Esophagus squamous epithelium (tissue), 5 donors: ENCODE data around the gene AIF1L. TPM values are rescaled to one million over a fixed set of nuclear protein-coding genes. Genes with fewer than 3 reads are reported as not detected.

Source experiments
- DNase-seq: peaks from one replicate; lab custom pipeline; 2025; lab: John Stamatoyannopoulos, UW
- H3K27ac ChIP-seq, 4 donors: fragments of 200-600 bp; sonication (generic); one replicate each; pipeline ENCODE4 v1.5.1; 2016 to 2019; ENCODE audit warnings: mild to moderate bottlenecking in 1 of 4
- H3K27me3 ChIP-seq, 4 donors: fragments of 200-600 bp; sonication (generic); 1 replicate in 3 of 4; 2 replicates in 1 of 4; pipeline versions ENCODE4 v1.5.1 to v1.6.0; 2017 to 2021; ENCODE audit warnings: antibody characterized with exemption in 1 of 4
- H3K36me3 ChIP-seq, 3 donors: fragments of 200-600 bp; sonication (generic); one replicate each; pipeline ENCODE4 v1.5.1; 2016 to 2019
- H3K4me1 ChIP-seq, 3 donors: fragments of 200-600 bp; sonication (generic); one replicate each; pipeline ENCODE4 v1.5.1; 2017 to 2019
- H3K4me3 ChIP-seq, 4 donors: fragments of 200-600 bp; sonication (generic); 1 replicate in 3 of 4; 2 replicates in 1 of 4; pipeline ENCODE4 v1.5.1; 2016 to 2019; ENCODE audit warnings: mild to moderate bottlenecking in 2 of 4, moderate library complexity in 1 of 4
- H3K9me3 ChIP-seq, 3 donors: fragments of 200-600 bp; sonication (generic); one replicate each; pipeline ENCODE4 v1.5.1; 2016 to 2019
- POLR2A ChIP-seq, 4 donors: fragments of 450-650 bp; IDR thresholded peaks; one replicate each; pipeline ENCODE4 v1.6.1; 2017; ENCODE audit warnings: antibody characterized with exemption in 4 of 4, mild to moderate bottlenecking in 4 of 4, moderate library complexity in 3 of 4
- WGBS, 2 donors: methylation state at CpG; one replicate each; pipeline ENCODE4 v1.1.5; 2018; 5-methylcytosine and 5-hydroxymethylcytosine counted together
- intact Hi-C: fragments of 100-400 bp; cut with DNase I; formaldehyde crosslinking; loops from one replicate; pipeline ENCODE4 v1.15.0; 2022
- total RNA-seq, 4 donors: library from RNA; depleted of rRNA; stranded (reverse); fragments of >200 nt; gene quantifications; one replicate each; pipeline ENCODE4 v1.1.0, GENCODE V29; 2016
- TF ChIP-seq, protein P1 (sequence below), 6 experiments: fragments of 450-650 bp in 4 of 6; fragments of 200-600 bp in 2 of 6; sonication (generic) in 2 of 6; IDR thresholded peaks; one replicate each; pipeline ENCODE4 v1.5.1; 2016 to 2019; ENCODE audit warnings: antibody characterized with exemption in 6 of 6, mild to moderate bottlenecking in 4 of 6, moderate library complexity in 4 of 6
- donor health status: DM: yes; HTN: yes; CAD: no.

AIF1L gene
- total RNA-seq, 4 donors from 2014 or later: 30.4 to 71.6 (median 38.3) TPM

DNA sequence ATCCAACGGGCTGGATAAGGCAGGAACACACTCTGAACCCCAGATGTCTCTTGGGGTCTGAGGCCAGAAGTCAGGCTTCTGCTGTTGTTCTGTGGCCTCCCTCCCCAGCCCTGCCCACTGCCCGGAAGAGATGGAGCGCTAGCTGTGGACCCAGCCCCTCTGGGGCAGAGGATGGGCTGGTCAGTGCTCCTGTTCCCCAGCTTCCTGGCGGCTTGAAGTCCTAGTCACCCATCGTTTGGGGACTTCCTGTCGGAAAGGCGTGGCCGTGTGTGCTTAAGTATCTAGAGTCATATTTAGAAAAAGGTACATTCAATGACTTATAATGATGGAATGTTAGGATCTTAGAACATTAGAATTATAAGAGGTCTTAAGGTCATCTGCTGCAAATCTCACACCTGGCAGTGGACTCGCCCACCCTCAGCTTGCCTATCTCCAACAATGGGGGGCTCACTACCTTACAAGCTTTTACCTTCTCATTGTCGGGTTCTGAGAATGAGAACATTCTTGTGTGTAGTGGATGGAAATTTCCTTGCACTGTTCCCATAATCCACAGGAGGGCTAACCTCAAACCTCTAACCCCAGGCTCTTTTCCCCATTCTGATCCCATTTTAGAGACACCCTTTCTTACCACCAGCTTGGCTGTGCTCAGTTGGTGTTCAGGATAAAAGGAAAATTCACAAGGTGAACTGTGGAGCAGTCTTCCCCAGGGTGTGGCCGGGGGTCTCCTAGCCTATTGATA lies 13.4 kb upstream of the AIF1L start:
- H3K36me3 ChIP-seq: no peaks in the 10 kb centered on the region
- intact Hi-C loops: no loop called here
- WGBS, 2 donors: 50 to 56% methylated on average over 8 of the region's 11 CpGs
- H3K9me3 ChIP-seq: no peaks in the 10 kb centered on the region
- H3K4me3 ChIP-seq: no peak overlapping the region
- DNase-seq: no peak
- no peaks in the 10 kb centered on the region for H3K4me1 ChIP-seq
- TF ChIP-seq, protein P1, sequence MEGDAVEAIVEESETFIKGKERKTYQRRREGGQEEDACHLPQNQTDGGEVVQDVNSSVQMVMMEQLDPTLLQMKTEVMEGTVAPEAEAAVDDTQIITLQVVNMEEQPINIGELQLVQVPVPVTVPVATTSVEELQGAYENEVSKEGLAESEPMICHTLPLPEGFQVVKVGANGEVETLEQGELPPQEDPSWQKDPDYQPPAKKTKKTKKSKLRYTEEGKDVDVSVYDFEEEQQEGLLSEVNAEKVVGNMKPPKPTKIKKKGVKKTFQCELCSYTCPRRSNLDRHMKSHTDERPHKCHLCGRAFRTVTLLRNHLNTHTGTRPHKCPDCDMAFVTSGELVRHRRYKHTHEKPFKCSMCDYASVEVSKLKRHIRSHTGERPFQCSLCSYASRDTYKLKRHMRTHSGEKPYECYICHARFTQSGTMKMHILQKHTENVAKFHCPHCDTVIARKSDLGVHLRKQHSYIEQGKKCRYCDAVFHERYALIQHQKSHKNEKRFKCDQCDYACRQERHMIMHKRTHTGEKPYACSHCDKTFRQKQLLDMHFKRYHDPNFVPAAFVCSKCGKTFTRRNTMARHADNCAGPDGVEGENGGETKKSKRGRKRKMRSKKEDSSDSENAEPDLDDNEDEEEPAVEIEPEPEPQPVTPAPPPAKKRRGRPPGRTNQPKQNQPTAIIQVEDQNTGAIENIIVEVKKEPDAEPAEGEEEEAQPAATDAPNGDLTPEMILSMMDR (IDR thresholded peaks at IDR 0.05): no peak
- no peak for TF ChIP-seq POLR2A (IDR thresholded peaks at IDR 0.05)
- no peak overlapping the region for H3K27ac ChIP-seq
- H3K27me3 ChIP-seq: peaks cover 0 to 16% (median 0%) of the 10 kb centered on the region in 4 donors

DNA sequence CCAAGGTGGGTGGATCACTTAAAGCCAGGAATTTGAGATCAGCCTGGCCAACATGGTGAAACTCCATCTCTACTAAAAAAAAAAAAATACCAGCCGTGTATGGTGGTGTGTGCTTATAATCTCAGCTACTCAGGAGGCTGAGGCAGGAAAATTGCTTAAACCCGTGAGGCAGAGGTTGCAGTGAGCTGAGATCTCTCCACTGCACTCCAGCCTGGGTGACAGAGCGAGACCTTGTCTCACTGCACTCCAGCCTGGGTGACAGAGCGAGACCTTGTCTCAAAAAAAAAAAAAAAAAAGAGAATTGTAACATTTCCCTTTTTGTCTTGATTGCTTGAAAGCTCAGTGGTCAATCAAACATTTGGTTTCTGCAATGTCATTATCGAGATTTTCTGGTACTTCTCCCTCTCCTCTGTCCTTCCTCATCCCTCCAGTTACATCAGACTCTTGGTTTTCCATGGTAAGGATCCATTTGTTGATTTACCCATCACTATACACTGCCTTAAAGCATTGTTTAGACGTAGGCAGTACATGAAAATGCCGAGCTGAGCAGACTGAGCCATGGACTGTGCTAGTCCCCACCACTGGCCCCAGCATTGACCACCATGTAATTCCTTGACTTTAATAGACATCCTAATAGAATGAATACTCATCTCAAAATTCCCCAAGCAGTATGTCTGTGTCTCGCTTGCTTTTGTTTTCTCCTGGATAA lies 11.5 kb upstream of the AIF1L start:
- no peaks in the 10 kb centered on the region for H3K4me1 ChIP-seq
- no peaks in the 10 kb centered on the region for H3K36me3 ChIP-seq
- no peaks in the 10 kb centered on the region for H3K9me3 ChIP-seq
- no peak for DNase-seq
- H3K27ac ChIP-seq: no peak overlapping the region
- no peak overlapping the region for H3K4me3 ChIP-seq
- peaks cover 0 to 16% (median 0%) of the 10 kb centered on the region in 4 donors for H3K27me3 ChIP-seq
- TF ChIP-seq POLR2A (IDR thresholded peaks at IDR 0.05): no peak
- TF ChIP-seq, protein P1 (IDR thresholded peaks at IDR 0.05): no peak
- intact Hi-C loops: no loop called here
- 65 to 66% methylated on average over 8 of the region's 8 CpGs for WGBS, 2 donors

DNA sequence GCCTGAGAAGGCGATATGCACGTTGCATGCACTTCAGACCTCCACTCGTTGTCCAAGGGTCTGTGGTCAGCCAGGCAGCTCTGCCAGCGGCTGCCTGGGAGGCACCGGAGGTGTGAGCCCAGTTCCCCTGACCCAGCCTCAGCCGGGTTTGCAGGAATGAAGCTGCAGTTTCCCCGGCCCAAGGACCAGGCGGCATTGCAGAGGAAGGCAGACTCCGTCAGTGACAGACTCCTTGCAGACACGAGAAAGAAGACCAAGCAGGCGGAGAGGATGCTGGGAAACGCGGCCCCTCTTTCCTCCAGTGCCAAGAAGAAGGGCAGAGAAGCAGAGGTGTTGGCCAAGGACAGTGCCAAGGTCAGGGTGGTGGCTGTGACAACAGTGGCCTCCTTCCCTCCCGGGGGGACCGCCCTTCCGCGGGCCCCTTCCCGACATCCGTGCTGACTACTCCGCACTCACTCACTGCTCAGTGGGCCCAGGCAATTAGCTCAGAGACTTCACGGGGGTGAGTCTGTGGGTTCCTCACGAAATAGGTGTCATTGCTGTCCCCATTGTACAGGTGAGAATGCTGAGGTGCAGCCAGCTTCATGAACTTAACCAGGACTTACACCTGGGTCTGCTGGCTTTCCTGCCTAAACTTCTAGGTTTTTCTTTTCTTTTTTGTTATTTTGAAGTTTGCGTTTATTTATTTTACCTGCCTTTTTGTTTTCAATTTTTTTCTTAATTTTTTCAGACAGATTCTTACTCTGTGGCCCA lies 10.8 kb upstream of the AIF1L start:
- Histone ChIP-seq H3K27me3 (peaks cover 0 to 16% (median 0%) of the 10 kb centered on the region in 4 donors), H3K4me1 (no peaks in the 10 kb centered on the region), H3K36me3 (no peaks in the 10 kb centered on the region), H3K4me3 (no peak overlapping the region), H3K9me3 (no peaks in the 10 kb centered on the region), H3K27ac (no peak overlapping the region)
- TF ChIP-seq, protein P1 (IDR thresholded peaks at IDR 0.05): no peak
- TF ChIP-seq POLR2A (IDR thresholded peaks at IDR 0.05): no peak
- 76 to 78% methylated on average over 10 to 15 of the region's 23 CpGs for WGBS, 2 donors
- intact Hi-C loops: no loop called here
- DNase-seq: no peak

DNA sequence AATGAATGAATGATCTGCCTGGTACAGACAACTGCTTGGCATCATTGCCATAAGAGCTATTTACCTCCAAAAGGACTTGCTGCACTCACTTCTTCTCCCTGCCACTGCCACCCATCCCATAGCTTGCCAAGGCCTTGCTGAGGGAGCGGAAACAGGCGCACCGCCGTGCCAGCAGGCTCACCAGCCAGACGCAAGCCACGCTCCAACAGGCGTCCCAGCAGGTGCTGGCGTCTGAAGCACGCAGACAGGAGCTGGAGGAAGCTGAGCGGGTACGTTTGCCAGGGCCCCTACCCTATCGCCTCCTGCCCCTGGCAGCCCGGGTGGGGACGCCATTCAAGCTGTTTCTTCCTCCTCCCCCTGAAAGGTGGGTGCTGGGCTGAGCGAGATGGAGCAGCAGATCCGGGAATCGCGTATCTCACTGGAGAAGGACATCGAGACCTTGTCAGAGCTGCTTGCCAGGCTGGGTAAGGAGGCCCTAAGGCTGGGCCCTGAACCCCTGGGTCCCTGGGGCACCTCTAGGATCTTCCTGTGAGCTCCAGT lies 8.9 kb upstream of the AIF1L start:
- Histone ChIP-seq H3K36me3 (no peaks in the 10 kb centered on the region), H3K27me3 (peaks cover 0 to 22% (median 0%) of the 10 kb centered on the region in 4 donors), H3K4me1 (peaks cover 0 to 4% (median 3%) of the 10 kb centered on the region in 3 donors), H3K4me3 (no peak overlapping the region), H3K9me3 (no peaks in the 10 kb centered on the region), H3K27ac (no peak overlapping the region)
- intact Hi-C loops: no loop called here
- DNase-seq: no peak
- TF ChIP-seq, protein P1 (IDR thresholded peaks at IDR 0.05): no peak
- no peak for TF ChIP-seq POLR2A (IDR thresholded peaks at IDR 0.05)
- 58% methylated on average over 7 of the region's 19 CpGs; no CpG with 5 or more reads in 1 of the 2 donors for WGBS, 2 donors
